Testis (tissue), 3 donors: ENCODE data around the gene RPA3. TPM values are rescaled to one million over a fixed set of nuclear protein-coding genes. Genes with fewer than 3 reads are reported as not detected.

Experiments used
- DNase-seq: peaks from one replicate; pipeline ENCODE4 v3.0.0-alpha.2; 2019
- H3K27ac ChIP-seq, 2 donors: fragments of 200-600 bp; sonication (generic); one replicate each; pipeline ENCODE4 v1.5.1; 2019
- H3K27me3 ChIP-seq: fragments of 200-600 bp; sonication (generic); one replicate; pipeline ENCODE4 v1.5.1; 2019
- H3K36me3 ChIP-seq: fragments of 200-600 bp; sonication (generic); one replicate; pipeline ENCODE4 v1.5.1; 2017; ENCODE audit warnings: low read depth; ENCODE audit errors: missing control alignments
- H3K4me1 ChIP-seq: fragments of 200-600 bp; sonication (generic); one replicate; pipeline ENCODE4 v1.5.1; 2019
- H3K4me3 ChIP-seq, 2 donors: fragments of 200-600 bp; sonication (generic); one replicate each; pipeline ENCODE4 v1.5.1; 2017 to 2019
- H3K9me3 ChIP-seq: fragments of 200-600 bp; sonication (generic); one replicate; pipeline ENCODE4 v1.5.1; 2017
- CTCF ChIP-seq, 3 experiments: fragments of 450-650 bp in 2 of 3; fragments of 200-600 bp in 1 of 3; sonication (generic) in 1 of 3; IDR thresholded peaks; one replicate each; pipeline ENCODE4 v1.5.1; 2016 to 2019; ENCODE audit warnings: antibody characterized with exemption in 3 of 3, mild to moderate bottlenecking in 2 of 3, moderate library complexity in 1 of 3
- POLR2A ChIP-seq: fragments of 450-650 bp; IDR thresholded peaks from one replicate; pipeline ENCODE4 v1.6.1; 2017; ENCODE audit warnings: antibody characterized with exemption, mild to moderate bottlenecking, moderate library complexity
- WGBS, 2 donors: methylation state at CpG; one replicate each; pipeline ENCODE4 v1.1.5; 2018; 5-methylcytosine and 5-hydroxymethylcytosine counted together
- intact Hi-C: fragments of 100-400 bp; cut with DNase I; formaldehyde crosslinking; loops from one replicate; pipeline ENCODE4 v1.15.1; 2023; ENCODE audit warnings: low total_unique reads
- polyA plus RNA-seq: library from polyadenylated mRNA; stranded (reverse); fragments of 350-450 nt; fragmentation: Illumina TruSeq; extraction: RNeasy Lipid Tissue Mini Kit (QIAGEN cat#74804); gene quantifications from one replicate; pipeline ENCODE4 v1.2.3, GENCODE V29; 2014; ENCODE audit warnings: low read depth, low replicate concordance; ENCODE audit not compliant: insufficient read depth
- total RNA-seq, 2 donors: library from RNA; depleted of rRNA; stranded (reverse); fragments of >200 nt; gene quantifications; one replicate each; pipeline ENCODE4 v1.2.3, GENCODE V29; 2016

Gene RPA3
- total and polyA plus RNA-seq, 3 donors from 2014 or later, result 25.8 to 48.7 (median 40.6) TPM

- no peaks in the 10 kb centered on the region for H3K27me3 ChIP-seq
- 75 to 85% methylated on average over 6 of the region's 6 CpGs for WGBS, 2 donors
- no peaks in the 10 kb centered on the region for H3K36me3 ChIP-seq
- no peak overlapping the region for H3K4me3 ChIP-seq
- H3K4me1 ChIP-seq, result no peaks in the 10 kb centered on the region
- DNase-seq, result no peak
- H3K9me3 ChIP-seq, result no peaks in the 10 kb centered on the region
- intact Hi-C loops, result no loop called here
- TF ChIP-seq POLR2A (no peak), CTCF (IDR thresholded peaks at IDR 0.05) (no peak)
- no peak overlapping the region for H3K27ac ChIP-seq
These were observed 42.7 kb downstream of the RPA3 start for GRCh38 chr7:7675686-7676085.

GRCh38 chr7:7673240-7673550, 45.2 kb downstream of the RPA3 start:
- H3K4me3 ChIP-seq, result no peak overlapping the region
- no peaks in the 10 kb centered on the region for H3K4me1 ChIP-seq
- no peaks in the 10 kb centered on the region for H3K36me3 ChIP-seq
- H3K27me3 ChIP-seq, result no peaks in the 10 kb centered on the region
- 52 to 85% methylated on average over 2 of the region's 2 CpGs for WGBS, 2 donors
- no peak overlapping the region for H3K27ac ChIP-seq
- TF ChIP-seq CTCF (IDR thresholded peaks at IDR 0.05) (no peak), POLR2A (no peak)
- H3K9me3 ChIP-seq, result no peaks in the 10 kb centered on the region
- intact Hi-C loops, result no loop called here
- DNase-seq, result no peak

- intact Hi-C loops, result no loop called here
- Histone ChIP-seq H3K9me3 (no peaks in the 10 kb centered on the region), H3K4me3 (no peak overlapping the region), H3K4me1 (no peaks in the 10 kb centered on the region), H3K27ac (no peak overlapping the region), H3K36me3 (no peaks in the 10 kb centered on the region), H3K27me3 (no peaks in the 10 kb centered on the region)
- 80 to 84% methylated on average over 6 of the region's 6 CpGs for WGBS, 2 donors
- DNase-seq, result no peak
- TF ChIP-seq CTCF (IDR thresholded peaks at IDR 0.05) (no peak), POLR2A (no peak)
These were observed 45.7 kb downstream of the RPA3 start for GRCh38 chr7:7672545-7673239.

- intact Hi-C loops, result no loop called here
- Histone ChIP-seq H3K4me3 (no peak overlapping the region), H3K9me3 (no peaks in the 10 kb centered on the region), H3K4me1 (no peaks in the 10 kb centered on the region), H3K27me3 (no peaks in the 10 kb centered on the region), H3K36me3 (no peaks in the 10 kb centered on the region), H3K27ac (peak overlapping the region in 1 of 2 donors; percentile 38)
- no peak for DNase-seq
- WGBS, 2 donors, result 46 to 52% methylated on average over 3 of the region's 3 CpGs
- no peak for TF ChIP-seq CTCF (IDR thresholded peaks at IDR 0.05)
- TF ChIP-seq POLR2A, result no peak
These were observed 47.0 kb downstream of the RPA3 start for GRCh38 chr7:7671361-7671760.

- Histone ChIP-seq H3K9me3 (no peaks in the 10 kb centered on the region), H3K27me3 (no peaks in the 10 kb centered on the region), H3K4me1 (no peaks in the 10 kb centered on the region), H3K36me3 (no peaks in the 10 kb centered on the region), H3K4me3 (no peak overlapping the region), H3K27ac (no peak overlapping the region)
- intact Hi-C loops, result no loop called here
- no peak for DNase-seq
- TF ChIP-seq POLR2A (no peak), CTCF (IDR thresholded peaks at IDR 0.05) (no peak)
- 96 to 100% methylated on average over 3 of the region's 3 CpGs for WGBS, 2 donors
These were observed 47.9 kb downstream of the RPA3 start for GRCh38 chr7:7670490-7670889.
